HepG2 (cell line): Measurements from ENCODE around the gene TENM3. TPM values are rescaled to one million over a fixed set of nuclear protein-coding genes. Genes with fewer than 3 reads are reported as not detected.

Source experiments
- ATAC-seq: fragments of 200-7000 bp; cut with Tn5 transposase; 3 replicates; pipeline ENCODE4 v1.9.1; 2020; ENCODE audit warnings: mild to moderate bottlenecking, moderate library complexity
- BruUV-seq: library from RNA; stranded (reverse); fragments of 400-500 nt; replicated peaks from 2 replicates; lab custom pipeline; 2021; lab: Mats Ljungman, UMichigan
- CTCF ChIA-PET: fragments of 300-600 bp; formaldehyde crosslinking; extraction: SDS; loops from one replicate; lab custom pipeline; 2021; ENCODE audit warnings: low total read pairs, inconsistent platforms, low intra/inter-chr PET ratio; lab: Yijun Ruan, JAX
- POLR2A ChIA-PET: fragments of 350-600 bp; sonication (Branson Sonifier 250); formaldehyde crosslinking; loops from one replicate; lab custom pipeline; 2020; ENCODE audit warnings: antibody characterized with exemption, inconsistent platforms; lab: Yijun Ruan, JAX
- DNase-seq: peaks from one replicate; pipeline ENCODE4 v3.0.0-alpha.2; 2015; ENCODE audit warnings: low spot score
- FAIRE-seq: peaks from 3 replicates; lab custom pipeline; 2011; peaks lifted over from hg19 to GRCh38; lab: Jason Lieb, UNC
- H2AFZ ChIP-seq: one replicate; pipeline ENCODE4 v1.6.1; 2011; ENCODE audit warnings: low read length, inconsistent platforms
- H3K27ac ChIP-seq: fragments of 300-600 bp; 3 replicates; pipeline ENCODE4 v1.8.0; 2011; ENCODE audit warnings: mixed run types, mild to moderate bottlenecking, mixed read lengths, low read length, inconsistent platforms; ENCODE audit not compliant: insufficient read depth; ENCODE audit errors: extremely low read length
- H3K27me3 ChIP-seq, 2 experiments: fragments of 200-600 bp in 1 of 2; 2 replicates in 1 of 2; 3 replicates in 1 of 2; pipeline versions ENCODE4 v1.6.0 to v1.8.0; 2011; ENCODE audit warnings: low read length in 2 of 2, mild to moderate bottlenecking in 2 of 2, moderate library complexity in 2 of 2, inconsistent platforms in 1 of 2; ENCODE audit not compliant: insufficient read depth in 2 of 2, control insufficient read depth in 1 of 2
- H3K36me3 ChIP-seq, 2 experiments: fragments of 200-600 bp in 1 of 2; replicated peaks in 1 of 2; 2 replicates in 1 of 2; 3 replicates in 1 of 2; pipeline versions ENCODE4 v1.5.1 to v1.8.0; 2011; ENCODE audit warnings: low read length in 2 of 2, inconsistent platforms in 1 of 2; ENCODE audit not compliant: insufficient read depth in 2 of 2, control insufficient read depth in 1 of 2
- H3K4me1 ChIP-seq: 2 replicates; pipeline ENCODE4 v1.5.1; 2012; ENCODE audit warnings: low read length, inconsistent platforms; ENCODE audit not compliant: insufficient read depth
- H3K4me2 ChIP-seq: 2 replicates; pipeline ENCODE4 v1.6.0; 2011; ENCODE audit warnings: low read depth, low read length, inconsistent platforms
- H3K4me3 ChIP-seq, 3 experiments: fragments of 200-600 bp in 1 of 3; sonication (generic), shearing (Covaris generic) in 1 of 3; replicated peaks in 1 of 3; 2 replicates each; pipeline ENCODE4 v1.5.1; 2011 to 2016; ENCODE audit warnings: low read length in 3 of 3, inconsistent platforms in 2 of 3, low read depth in 2 of 3, mild to moderate bottlenecking in 2 of 3, control low read depth in 1 of 3, mixed read lengths in 1 of 3; ENCODE audit not compliant: insufficient read depth in 1 of 3
- H3K79me2 ChIP-seq: one replicate; pipeline ENCODE4 v1.6.1; 2011; ENCODE audit warnings: low read length, inconsistent platforms; ENCODE audit not compliant: insufficient read depth
- H3K9ac ChIP-seq: 2 replicates; pipeline ENCODE4 v1.6.0; 2011; ENCODE audit warnings: mild to moderate bottlenecking, low read depth, low read length, inconsistent platforms; ENCODE audit not compliant: insufficient read depth
- H3K9me3 ChIP-seq: 2 replicates; pipeline ENCODE4 v1.5.1; 2012; ENCODE audit warnings: mild to moderate bottlenecking, low read length
- H4K20me1 ChIP-seq: 2 replicates; pipeline ENCODE4 v1.6.0; 2011; ENCODE audit warnings: inconsistent platforms, mild to moderate bottlenecking, low read length, moderate library complexity; ENCODE audit not compliant: insufficient read depth
- EHMT2 ChIP-seq: fragments of 200-600 bp; sonication (generic); IDR thresholded peaks from 2 replicates; pipeline ENCODE4 v1.7.0; 2017; ENCODE audit warnings: antibody characterized with exemption, low read depth, low read length, borderline replicate concordance
- GABPA ChIP-seq, 2 experiments: IDR thresholded peaks; 2 replicates each; pipeline ENCODE4 v1.6.1; 2011 to 2016; ENCODE audit warnings: low read depth in 2 of 2, low read length in 1 of 2, missing biosample characterization in 1 of 2, missing genetic modification characterization in 1 of 2
- KDM1A ChIP-seq: IDR thresholded peaks from 2 replicates; pipeline ENCODE4 v1.6.1; 2016; ENCODE audit warnings: missing compliant biosample characterization
- MEIS2 ChIP-seq: sonication (generic); formaldehyde crosslinking; IDR thresholded peaks from 2 replicates; pipeline ENCODE4 v1.9.0; 2021; ENCODE audit warnings: mild to moderate bottlenecking, missing genetic modification reagents
- MXD4 ChIP-seq: IDR thresholded peaks from 2 replicates; pipeline ENCODE4 v1.6.1; 2016; ENCODE audit warnings: mild to moderate bottlenecking, missing biosample characterization, missing genetic modification reagents
- NKX3-1 ChIP-seq: sonication (generic); formaldehyde crosslinking; IDR thresholded peaks from 2 replicates; pipeline ENCODE4 v1.5.0; 2020; ENCODE audit warnings: missing genetic modification reagents
- PHF21A ChIP-seq: sonication (generic); formaldehyde crosslinking; IDR thresholded peaks from 2 replicates; pipeline ENCODE4 v1.5.0; 2020; ENCODE audit warnings: mild to moderate bottlenecking, missing genetic modification reagents
- ZFP1 ChIP-seq: IDR thresholded peaks from 2 replicates; pipeline ENCODE4 v1.6.1; 2016
- ZKSCAN8 ChIP-seq: IDR thresholded peaks from 2 replicates; pipeline ENCODE4 v1.6.1; 2016; ENCODE audit warnings: borderline replicate concordance, missing genetic modification reagents, missing compliant biosample characterization
- ZMYM3 ChIP-seq: sonication (generic); formaldehyde crosslinking; IDR thresholded peaks from 2 replicates; pipeline ENCODE4 v1.5.1; 2020; ENCODE audit warnings: mild to moderate bottlenecking, missing genetic modification reagents
- ZNF17 ChIP-seq: sonication (generic); formaldehyde crosslinking; IDR thresholded peaks from 2 replicates; pipeline ENCODE4 v1.5.0; 2020; ENCODE audit warnings: mild to moderate bottlenecking, missing genetic modification reagents
- ZNF766 ChIP-seq: sonication (generic); formaldehyde crosslinking; IDR thresholded peaks from 2 replicates; pipeline ENCODE4 v1.5.0; 2020; ENCODE audit warnings: missing genetic modification reagents, borderline replicate concordance
- ZNF776 ChIP-seq: sonication (generic); formaldehyde crosslinking; IDR thresholded peaks from 2 replicates; pipeline ENCODE4 v1.4.0; 2020; ENCODE audit warnings: mild to moderate bottlenecking, missing genetic modification reagents
- WGBS: methylation state at CpG from one replicate; pipeline ENCODE4 v1.1.6; 2017; ENCODE audit warnings: low lambda C conversion rate; 5-methylcytosine and 5-hydroxymethylcytosine counted together
- in situ Hi-C: cut with HindIII; loops from 2 replicates; pipeline ENCODE4 v1.10.0; 2017; ENCODE audit warnings: low pct_unique_long_range_greater_than_20kb; ENCODE audit not compliant: extremely low pct_ligation_motif_present
- intact Hi-C: fragments of 100-400 bp; cut with micrococcal nuclease; formaldehyde crosslinking; loops from one replicate; pipeline ENCODE4 v1.10.0; 2022; ENCODE audit not compliant: unreplicated experiment
- polyA plus RNA-seq, 8 experiments: library from polyadenylated mRNA; depleted of rRNA in 3 of 8; stranded (reverse) in 7 of 8; unstranded in 1 of 8; fragments of >200 nt; fragmentation: Illumina TruSeq in 4 of 8; extraction: Trizol in 4 of 8; gene quantifications; 2 replicates each; pipeline versions ENCODE4 v1.2.1 to v1.2.3, GENCODE V29; 2011 to 2016; ENCODE audit warnings: low read depth in 4 of 8, missing spikeins in 1 of 8, mixed read lengths in 1 of 8; ENCODE audit not compliant: insufficient read depth in 1 of 8
- total RNA-seq, 5 experiments: library from RNA; depleted of rRNA; stranded (reverse); fragments of >200 nt; fragmentation: Illumina TruSeq; extraction: Trizol; gene quantifications; 2 replicates each; pipeline ENCODE4 v1.2.3, GENCODE V29; 2016; ENCODE audit warnings: low read depth in 1 of 5
- TF ChIP-seq, protein P1 (sequence below): sonication (generic); formaldehyde crosslinking; IDR thresholded peaks from 2 replicates; pipeline ENCODE4 v1.8.1; 2023; ENCODE audit warnings: missing genetic modification reagents, inconsistent platforms, borderline replicate concordance
- TF ChIP-seq, protein P2 (sequence below): sonication (generic); formaldehyde crosslinking; conservative IDR thresholded peaks from 2 replicates; pipeline ENCODE4 v1.8.1; 2023; ENCODE audit warnings: missing genetic modification reagents
- TF ChIP-seq, protein P3 (sequence below): sonication (generic); formaldehyde crosslinking; IDR thresholded peaks from 2 replicates; pipeline ENCODE4 v1.9.0; 2022; ENCODE audit warnings: missing genetic modification reagents, mild to moderate bottlenecking, borderline replicate concordance

Gene TENM3
- total and polyA plus RNA-seq, 2 of the 13 experiments (the other 11 are each of a cell fraction or from before 2014, with no cell fraction given) = 0.04 TPM; not detected in 1

DNA sequence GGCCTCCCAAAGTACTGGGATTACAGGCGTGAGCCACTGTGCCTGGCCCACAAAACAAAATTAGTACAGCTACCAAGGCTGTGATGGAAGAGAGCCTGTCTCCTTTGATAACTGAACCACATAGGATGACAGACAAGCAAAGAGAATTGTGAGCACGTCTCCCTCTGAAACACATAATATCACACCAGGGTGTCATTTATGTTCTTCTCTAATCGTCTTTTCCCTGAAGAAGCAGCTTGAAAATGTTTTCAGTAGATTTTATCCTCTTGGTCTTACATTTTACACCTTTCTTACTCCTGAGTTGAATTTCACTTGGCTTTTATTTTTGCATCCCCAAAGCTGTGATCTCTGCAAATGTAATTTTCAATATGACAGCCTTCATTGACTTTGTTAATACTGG, 67.8 kb downstream of the TENM3 start (continued):
- no peak for TF ChIP-seq ZMYM3 (CRISPR knock-in tag)
- TF ChIP-seq KDM1A = no peak
- no peak for TF ChIP-seq EHMT2

DNA sequence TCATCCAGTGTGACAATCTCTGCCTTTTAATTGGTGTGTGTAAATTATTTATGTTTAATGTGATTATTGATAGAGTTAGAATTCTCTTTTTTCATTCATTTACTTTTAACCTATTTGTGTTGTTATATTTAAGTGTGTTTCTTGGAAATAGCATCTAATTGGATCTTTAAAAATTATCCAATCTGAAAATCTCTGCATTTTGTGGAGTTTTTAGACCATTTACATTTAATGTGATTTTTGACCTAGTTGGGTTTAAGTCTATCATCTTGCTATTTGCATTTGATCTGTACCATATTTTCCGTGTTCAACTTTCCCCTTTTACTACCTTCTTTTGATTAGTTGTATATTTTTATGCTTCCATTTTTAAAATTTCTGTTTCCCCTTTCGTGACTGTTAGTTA, 71.3 kb downstream of the TENM3 start:
- Histone ChIP-seq H3K79me2 (no peaks in the 10 kb centered on the region), H3K4me3 (no peak overlapping the region), H3K9me3 (peaks cover 8% of the 10 kb centered on the region; the same call in 1 of the 2 replicates), H3K4me1 (no peaks in the 10 kb centered on the region), H3K27me3 (no peaks in the 10 kb centered on the region), H4K20me1 (no peaks in the 10 kb centered on the region), H3K27ac (no peak overlapping the region)
- CTCF ChIA-PET = no interaction called here
- ATAC-seq = no peak
- in situ Hi-C loops = no loop called here
- TF ChIP-seq, protein P1, sequence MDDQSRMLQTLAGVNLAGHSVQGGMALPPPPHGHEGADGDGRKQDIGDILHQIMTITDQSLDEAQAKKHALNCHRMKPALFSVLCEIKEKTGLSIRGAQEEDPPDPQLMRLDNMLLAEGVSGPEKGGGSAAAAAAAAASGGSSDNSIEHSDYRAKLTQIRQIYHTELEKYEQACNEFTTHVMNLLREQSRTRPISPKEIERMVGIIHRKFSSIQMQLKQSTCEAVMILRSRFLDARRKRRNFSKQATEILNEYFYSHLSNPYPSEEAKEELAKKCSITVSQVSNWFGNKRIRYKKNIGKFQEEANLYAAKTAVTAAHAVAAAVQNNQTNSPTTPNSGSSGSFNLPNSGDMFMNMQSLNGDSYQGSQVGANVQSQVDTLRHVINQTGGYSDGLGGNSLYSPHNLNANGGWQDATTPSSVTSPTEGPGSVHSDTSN (CRISPR knock-in tag) = no peak
- no peak for TF ChIP-seq ZKSCAN8 (CRISPR knock-in tag)
- TF ChIP-seq GABPA (IDR thresholded peaks at IDR 0.05; ENCODE audit: low read depth, low read length) = no peak
- no peak for TF ChIP-seq GABPA (CRISPR knock-in tag; IDR thresholded peaks at IDR 0.05; ENCODE audit: low read depth)
- no peak for TF ChIP-seq MXD4 (CRISPR knock-in tag)
- TF ChIP-seq, protein P2, sequence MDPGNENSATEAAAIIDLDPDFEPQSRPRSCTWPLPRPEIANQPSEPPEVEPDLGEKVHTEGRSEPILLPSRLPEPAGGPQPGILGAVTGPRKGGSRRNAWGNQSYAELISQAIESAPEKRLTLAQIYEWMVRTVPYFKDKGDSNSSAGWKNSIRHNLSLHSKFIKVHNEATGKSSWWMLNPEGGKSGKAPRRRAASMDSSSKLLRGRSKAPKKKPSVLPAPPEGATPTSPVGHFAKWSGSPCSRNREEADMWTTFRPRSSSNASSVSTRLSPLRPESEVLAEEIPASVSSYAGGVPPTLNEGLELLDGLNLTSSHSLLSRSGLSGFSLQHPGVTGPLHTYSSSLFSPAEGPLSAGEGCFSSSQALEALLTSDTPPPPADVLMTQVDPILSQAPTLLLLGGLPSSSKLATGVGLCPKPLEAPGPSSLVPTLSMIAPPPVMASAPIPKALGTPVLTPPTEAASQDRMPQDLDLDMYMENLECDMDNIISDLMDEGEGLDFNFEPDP (CRISPR knock-in tag) = no peak
- TF ChIP-seq ZNF776 (CRISPR knock-in tag) = no peak
- no peak for TF ChIP-seq PHF21A (CRISPR knock-in tag)
- TF ChIP-seq NKX3-1 (CRISPR knock-in tag) = no peak
- TF ChIP-seq ZNF766 (CRISPR knock-in tag) = no peak
- TF ChIP-seq ZNF17 (CRISPR knock-in tag) = no peak
- TF ChIP-seq MEIS2 (CRISPR knock-in tag) = no peak
- TF ChIP-seq ZFP1 (CRISPR knock-in tag) = no peak
- TF ChIP-seq, protein P3, sequence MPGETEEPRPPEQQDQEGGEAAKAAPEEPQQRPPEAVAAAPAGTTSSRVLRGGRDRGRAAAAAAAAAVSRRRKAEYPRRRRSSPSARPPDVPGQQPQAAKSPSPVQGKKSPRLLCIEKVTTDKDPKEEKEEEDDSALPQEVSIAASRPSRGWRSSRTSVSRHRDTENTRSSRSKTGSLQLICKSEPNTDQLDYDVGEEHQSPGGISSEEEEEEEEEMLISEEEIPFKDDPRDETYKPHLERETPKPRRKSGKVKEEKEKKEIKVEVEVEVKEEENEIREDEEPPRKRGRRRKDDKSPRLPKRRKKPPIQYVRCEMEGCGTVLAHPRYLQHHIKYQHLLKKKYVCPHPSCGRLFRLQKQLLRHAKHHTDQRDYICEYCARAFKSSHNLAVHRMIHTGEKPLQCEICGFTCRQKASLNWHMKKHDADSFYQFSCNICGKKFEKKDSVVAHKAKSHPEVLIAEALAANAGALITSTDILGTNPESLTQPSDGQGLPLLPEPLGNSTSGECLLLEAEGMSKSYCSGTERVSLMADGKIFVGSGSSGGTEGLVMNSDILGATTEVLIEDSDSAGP = no peak
- TF ChIP-seq, all 625 proteins: peak for 0
- H3K4me2 ChIP-seq = no peak overlapping the region
- intact Hi-C loops = no loop called here
- WGBS = 2% methylated on average over 2 of the region's 2 CpGs
- FAIRE-seq (no peak), DNase-seq (no peak)
- H2AFZ ChIP-seq = no peak overlapping the region
- BruUV-seq = no TSS peak
- no peak overlapping the region for H3K9ac ChIP-seq
- POLR2A ChIA-PET = no interaction called here
- no peaks in the 10 kb centered on the region for H3K36me3 ChIP-seq
